Suprapubic skin (tissue), 4 donors: ENCODE results near the gene LCE7A.

ENCODE experiments used
- POLR2A ChIP-seq, 2 donors: fragments of 450-650 bp; IDR thresholded peaks; one replicate each; pipeline ENCODE4 v1.6.1; 2017; ENCODE audit warnings: antibody characterized with exemption in 2 of 2, mild to moderate bottlenecking in 2 of 2, moderate library complexity in 2 of 2
- POLR2AphosphoS5 ChIP-seq, 3 donors: sonication (generic); formaldehyde crosslinking; IDR thresholded peaks; one replicate each; pipeline ENCODE4 v1.6.1; 2017; ENCODE audit warnings: antibody characterized with exemption in 3 of 3
- TF ChIP-seq, protein P1 (sequence below), 2 donors: fragments of 200-600 bp in 1 of 2; fragments of 450-650 bp in 1 of 2; sonication (generic) in 1 of 2; IDR thresholded peaks; one replicate each; pipeline ENCODE4 v1.5.1; 2016 to 2019; ENCODE audit warnings: antibody characterized with exemption in 2 of 2, mild to moderate bottlenecking in 1 of 2, moderate library complexity in 1 of 2

DNA sequence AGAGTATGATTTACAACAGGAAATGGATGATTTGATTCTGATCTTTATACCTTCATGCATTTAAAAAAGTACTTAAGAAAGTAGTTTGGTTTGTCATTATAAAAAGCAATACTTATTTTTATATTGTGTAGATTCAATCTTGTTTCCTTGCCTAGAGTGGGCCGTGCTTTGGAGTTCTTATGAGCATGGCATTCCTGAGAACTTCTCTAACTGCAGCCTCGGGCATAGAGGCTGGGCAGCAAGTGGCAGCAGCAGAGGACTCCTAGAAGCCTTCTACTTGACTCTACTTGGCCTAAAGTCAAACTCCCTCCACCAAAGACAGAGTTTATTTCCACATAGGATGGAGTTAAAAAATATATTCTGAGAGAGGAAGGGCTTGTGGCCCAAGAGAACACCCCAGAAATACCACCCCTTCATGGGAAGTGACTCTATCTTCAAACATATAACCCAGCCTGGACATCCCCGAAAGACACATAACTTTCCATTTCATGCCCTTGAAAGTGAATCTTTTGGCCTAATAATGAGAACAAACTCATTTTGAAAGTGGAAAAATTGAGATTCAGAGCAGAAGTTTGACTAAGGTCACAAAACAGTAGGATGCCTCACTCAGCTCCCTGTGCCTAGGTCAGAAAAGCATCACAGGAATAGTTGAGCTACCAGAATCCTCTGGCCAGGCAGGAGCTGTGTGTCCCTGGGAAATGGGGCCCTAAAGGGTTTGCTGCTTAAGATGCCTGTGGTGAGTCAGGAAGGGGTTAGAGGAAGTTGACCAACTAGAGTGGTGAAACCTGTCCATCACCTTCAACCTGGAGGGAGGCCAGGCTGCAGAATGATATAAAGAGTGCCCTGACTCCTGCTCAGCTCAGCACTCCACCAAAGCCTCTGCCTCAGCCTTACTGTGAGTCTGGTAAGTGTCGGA is 48.1 kb downstream of the LCE7A start, which contains the start of gene IVL:
- TF ChIP-seq, protein P1, sequence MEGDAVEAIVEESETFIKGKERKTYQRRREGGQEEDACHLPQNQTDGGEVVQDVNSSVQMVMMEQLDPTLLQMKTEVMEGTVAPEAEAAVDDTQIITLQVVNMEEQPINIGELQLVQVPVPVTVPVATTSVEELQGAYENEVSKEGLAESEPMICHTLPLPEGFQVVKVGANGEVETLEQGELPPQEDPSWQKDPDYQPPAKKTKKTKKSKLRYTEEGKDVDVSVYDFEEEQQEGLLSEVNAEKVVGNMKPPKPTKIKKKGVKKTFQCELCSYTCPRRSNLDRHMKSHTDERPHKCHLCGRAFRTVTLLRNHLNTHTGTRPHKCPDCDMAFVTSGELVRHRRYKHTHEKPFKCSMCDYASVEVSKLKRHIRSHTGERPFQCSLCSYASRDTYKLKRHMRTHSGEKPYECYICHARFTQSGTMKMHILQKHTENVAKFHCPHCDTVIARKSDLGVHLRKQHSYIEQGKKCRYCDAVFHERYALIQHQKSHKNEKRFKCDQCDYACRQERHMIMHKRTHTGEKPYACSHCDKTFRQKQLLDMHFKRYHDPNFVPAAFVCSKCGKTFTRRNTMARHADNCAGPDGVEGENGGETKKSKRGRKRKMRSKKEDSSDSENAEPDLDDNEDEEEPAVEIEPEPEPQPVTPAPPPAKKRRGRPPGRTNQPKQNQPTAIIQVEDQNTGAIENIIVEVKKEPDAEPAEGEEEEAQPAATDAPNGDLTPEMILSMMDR (IDR thresholded peaks at IDR 0.05): no peak
- TF ChIP-seq POLR2A (IDR thresholded peaks at IDR 0.05) (no peak), POLR2AphosphoS5 (IDR thresholded peaks at IDR 0.05) (no peak)
